H1 (cell line): Measurements from ENCODE around the gene WDR38. TPM values are rescaled to one million over a fixed set of nuclear protein-coding genes. Genes with fewer than 3 reads are reported as not detected.

Source experiments
- EP300 ChIP-seq, 2 experiments: IDR thresholded peaks; 1 replicate in 1 of 2; 2 replicates in 1 of 2; pipeline ENCODE4 v1.6.1; 2011 to 2012; ENCODE audit warnings: low read depth in 2 of 2, low read length in 2 of 2, mild to moderate bottlenecking in 2 of 2, borderline replicate concordance in 1 of 2, inconsistent platforms in 1 of 2, moderate library complexity in 1 of 2
- JUN ChIP-seq: IDR thresholded peaks from 2 replicates; pipeline ENCODE4 v1.6.1; 2011; ENCODE audit warnings: low read depth, mild to moderate bottlenecking, improper control_type of control experiment, low read length
- MAFK ChIP-seq: IDR thresholded peaks from 2 replicates; pipeline ENCODE4 v1.6.1; 2012; ENCODE audit warnings: low read depth, mild to moderate bottlenecking, improper control_type of control experiment, low read length
- POLR2A ChIP-seq, 2 experiments: IDR thresholded peaks; 1 replicate in 1 of 2; 2 replicates in 1 of 2; pipeline ENCODE4 v1.6.1; 2011; ENCODE audit warnings: low read depth in 2 of 2, low read length in 2 of 2, mild to moderate bottlenecking in 2 of 2; ENCODE audit errors: control extremely low read depth in 1 of 2
- TAF1 ChIP-seq: IDR thresholded peaks from 2 replicates; pipeline ENCODE4 v1.6.1; 2011; ENCODE audit warnings: mild to moderate bottlenecking, low read depth, low read length
- TEAD4 ChIP-seq: IDR thresholded peaks from 2 replicates; pipeline ENCODE4 v1.6.1; 2012; ENCODE audit warnings: low read depth, low read length, inconsistent platforms, mixed read lengths
- ZNF274 ChIP-seq: IDR thresholded peaks from 2 replicates; pipeline ENCODE4 v1.7.0; 2012; ENCODE audit warnings: low read length, borderline replicate concordance; ENCODE audit errors: extremely low read depth
- polyA plus RNA-seq, 7 experiments: library from polyadenylated mRNA; depleted of rRNA in 3 of 7; stranded (reverse) in 5 of 7; unstranded in 2 of 7; fragments of >200 nt in 5 of 7; fragments of 200-250 nt in 2 of 7; gene quantifications; 1 replicate in 5 of 7; 2 replicates in 1 of 7; 4 replicates in 1 of 7; pipeline versions ENCODE4 v1.2.1 to v1.2.3, GENCODE V29; 2011 to 2013; ENCODE audit warnings: missing spikeins in 2 of 7, mixed read lengths in 2 of 7
- total RNA-seq: library from RNA; stranded (reverse); fragmentation: NEBNext Ultra II Directional; extraction: Animal tissue kit (Norgen Biotek cat#: 25700); gene quantifications from 2 replicates; pipeline ENCODE4 v1.2.1, GENCODE V29; 2021
- TF ChIP-seq, protein P1 (sequence below): fragments of 300-600 bp; sonication (generic); IDR thresholded peaks from 2 replicates; pipeline ENCODE4 v1.7.1; 2012; ENCODE audit warnings: low read length, moderate library complexity, mild to moderate bottlenecking, inconsistent platforms; ENCODE audit not compliant: insufficient replicate concordance

The WDR38 gene
- total and polyA plus RNA-seq, 2 of the 8 experiments (the other 6 are each of a cell fraction or from before 2014, with no cell fraction given), result not detected

DNA sequence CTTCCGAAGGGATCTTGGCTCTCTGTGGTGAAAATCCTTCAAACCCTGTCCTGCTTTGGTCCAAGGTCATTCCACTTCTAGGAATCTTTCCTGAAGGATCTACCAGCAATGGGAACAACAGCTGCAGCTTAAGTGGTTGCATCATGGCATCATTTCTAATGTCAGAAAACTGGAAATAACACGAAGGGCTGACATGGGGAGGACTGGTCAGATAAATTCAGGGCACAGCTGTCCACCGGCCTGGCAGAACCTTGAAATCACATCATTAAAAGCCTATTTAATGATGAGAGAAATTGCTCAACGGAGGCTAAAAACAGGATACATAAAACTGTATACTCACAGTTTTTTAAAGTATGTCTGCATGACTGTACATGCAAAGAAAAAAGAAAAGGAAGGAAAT, 48.1 kb upstream of the WDR38 start (continued):
- TF ChIP-seq, protein P1, sequence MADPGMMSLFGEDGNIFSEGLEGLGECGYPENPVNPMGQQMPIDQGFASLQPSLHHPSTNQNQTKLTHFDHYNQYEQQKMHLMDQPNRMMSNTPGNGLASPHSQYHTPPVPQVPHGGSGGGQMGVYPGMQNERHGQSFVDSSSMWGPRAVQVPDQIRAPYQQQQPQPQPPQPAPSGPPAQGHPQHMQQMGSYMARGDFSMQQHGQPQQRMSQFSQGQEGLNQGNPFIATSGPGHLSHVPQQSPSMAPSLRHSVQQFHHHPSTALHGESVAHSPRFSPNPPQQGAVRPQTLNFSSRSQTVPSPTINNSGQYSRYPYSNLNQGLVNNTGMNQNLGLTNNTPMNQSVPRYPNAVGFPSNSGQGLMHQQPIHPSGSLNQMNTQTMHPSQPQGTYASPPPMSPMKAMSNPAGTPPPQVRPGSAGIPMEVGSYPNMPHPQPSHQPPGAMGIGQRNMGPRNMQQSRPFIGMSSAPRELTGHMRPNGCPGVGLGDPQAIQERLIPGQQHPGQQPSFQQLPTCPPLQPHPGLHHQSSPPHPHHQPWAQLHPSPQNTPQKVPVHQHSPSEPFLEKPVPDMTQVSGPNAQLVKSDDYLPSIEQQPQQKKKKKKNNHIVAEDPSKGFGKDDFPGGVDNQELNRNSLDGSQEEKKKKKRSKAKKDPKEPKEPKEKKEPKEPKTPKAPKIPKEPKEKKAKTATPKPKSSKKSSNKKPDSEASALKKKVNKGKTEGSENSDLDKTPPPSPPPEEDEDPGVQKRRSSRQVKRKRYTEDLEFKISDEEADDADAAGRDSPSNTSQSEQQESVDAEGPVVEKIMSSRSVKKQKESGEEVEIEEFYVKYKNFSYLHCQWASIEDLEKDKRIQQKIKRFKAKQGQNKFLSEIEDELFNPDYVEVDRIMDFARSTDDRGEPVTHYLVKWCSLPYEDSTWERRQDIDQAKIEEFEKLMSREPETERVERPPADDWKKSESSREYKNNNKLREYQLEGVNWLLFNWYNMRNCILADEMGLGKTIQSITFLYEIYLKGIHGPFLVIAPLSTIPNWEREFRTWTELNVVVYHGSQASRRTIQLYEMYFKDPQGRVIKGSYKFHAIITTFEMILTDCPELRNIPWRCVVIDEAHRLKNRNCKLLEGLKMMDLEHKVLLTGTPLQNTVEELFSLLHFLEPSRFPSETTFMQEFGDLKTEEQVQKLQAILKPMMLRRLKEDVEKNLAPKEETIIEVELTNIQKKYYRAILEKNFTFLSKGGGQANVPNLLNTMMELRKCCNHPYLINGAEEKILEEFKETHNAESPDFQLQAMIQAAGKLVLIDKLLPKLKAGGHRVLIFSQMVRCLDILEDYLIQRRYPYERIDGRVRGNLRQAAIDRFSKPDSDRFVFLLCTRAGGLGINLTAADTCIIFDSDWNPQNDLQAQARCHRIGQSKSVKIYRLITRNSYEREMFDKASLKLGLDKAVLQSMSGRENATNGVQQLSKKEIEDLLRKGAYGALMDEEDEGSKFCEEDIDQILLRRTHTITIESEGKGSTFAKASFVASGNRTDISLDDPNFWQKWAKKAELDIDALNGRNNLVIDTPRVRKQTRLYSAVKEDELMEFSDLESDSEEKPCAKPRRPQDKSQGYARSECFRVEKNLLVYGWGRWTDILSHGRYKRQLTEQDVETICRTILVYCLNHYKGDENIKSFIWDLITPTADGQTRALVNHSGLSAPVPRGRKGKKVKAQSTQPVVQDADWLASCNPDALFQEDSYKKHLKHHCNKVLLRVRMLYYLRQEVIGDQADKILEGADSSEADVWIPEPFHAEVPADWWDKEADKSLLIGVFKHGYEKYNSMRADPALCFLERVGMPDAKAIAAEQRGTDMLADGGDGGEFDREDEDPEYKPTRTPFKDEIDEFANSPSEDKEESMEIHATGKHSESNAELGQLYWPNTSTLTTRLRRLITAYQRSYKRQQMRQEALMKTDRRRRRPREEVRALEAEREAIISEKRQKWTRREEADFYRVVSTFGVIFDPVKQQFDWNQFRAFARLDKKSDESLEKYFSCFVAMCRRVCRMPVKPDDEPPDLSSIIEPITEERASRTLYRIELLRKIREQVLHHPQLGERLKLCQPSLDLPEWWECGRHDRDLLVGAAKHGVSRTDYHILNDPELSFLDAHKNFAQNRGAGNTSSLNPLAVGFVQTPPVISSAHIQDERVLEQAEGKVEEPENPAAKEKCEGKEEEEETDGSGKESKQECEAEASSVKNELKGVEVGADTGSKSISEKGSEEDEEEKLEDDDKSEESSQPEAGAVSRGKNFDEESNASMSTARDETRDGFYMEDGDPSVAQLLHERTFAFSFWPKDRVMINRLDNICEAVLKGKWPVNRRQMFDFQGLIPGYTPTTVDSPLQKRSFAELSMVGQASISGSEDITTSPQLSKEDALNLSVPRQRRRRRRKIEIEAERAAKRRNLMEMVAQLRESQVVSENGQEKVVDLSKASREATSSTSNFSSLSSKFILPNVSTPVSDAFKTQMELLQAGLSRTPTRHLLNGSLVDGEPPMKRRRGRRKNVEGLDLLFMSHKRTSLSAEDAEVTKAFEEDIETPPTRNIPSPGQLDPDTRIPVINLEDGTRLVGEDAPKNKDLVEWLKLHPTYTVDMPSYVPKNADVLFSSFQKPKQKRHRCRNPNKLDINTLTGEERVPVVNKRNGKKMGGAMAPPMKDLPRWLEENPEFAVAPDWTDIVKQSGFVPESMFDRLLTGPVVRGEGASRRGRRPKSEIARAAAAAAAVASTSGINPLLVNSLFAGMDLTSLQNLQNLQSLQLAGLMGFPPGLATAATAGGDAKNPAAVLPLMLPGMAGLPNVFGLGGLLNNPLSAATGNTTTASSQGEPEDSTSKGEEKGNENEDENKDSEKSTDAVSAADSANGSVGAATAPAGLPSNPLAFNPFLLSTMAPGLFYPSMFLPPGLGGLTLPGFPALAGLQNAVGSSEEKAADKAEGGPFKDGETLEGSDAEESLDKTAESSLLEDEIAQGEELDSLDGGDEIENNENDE, result no peak
- TF ChIP-seq ZNF274 (no peak), MAFK (no peak), POLR2A (IDR thresholded peaks at IDR 0.05; ENCODE audit: control extremely low read depth in 1 of 2, low read depth in 2 of 2, low read length in 2 of 2) (no peak), JUN (no peak), TEAD4 (no peak), TAF1 (no peak), EP300 (IDR thresholded peaks at IDR 0.05; ENCODE audit: borderline replicate concordance in 1 of 2, low read depth in 2 of 2, low read length in 2 of 2) (no peak)
